Activated CD8-positive, alpha-beta T cell treated with anti-CD3 and anti-CD28 coated beads for 36 hours (primary cell): ENCODE measurements around the gene APLNR. TPM values are rescaled to one million over a fixed set of nuclear protein-coding genes. Genes with fewer than 3 reads are reported as not detected.

Experiments used
- ATAC-seq: fragments of 200-7000 bp; cut with Tn5 transposase; one replicate; pipeline ENCODE4 v1.10.0; 2021; ENCODE audit warnings: mild to moderate bottlenecking, moderate library complexity
- CTCF ChIA-PET: fragments of 350-600 bp; sonication (Branson Sonifier 250); formaldehyde crosslinking; loops from one replicate; lab custom pipeline; 2021; ENCODE audit warnings: antibody characterized with exemption; lab: Charles Lee
- POLR2A ChIA-PET: fragments of 350-600 bp; sonication (Branson Sonifier 250); formaldehyde crosslinking; loops from one replicate; lab custom pipeline; 2021; ENCODE audit warnings: antibody characterized with exemption; lab: Charles Lee
- DNase-seq: peaks from one replicate; pipeline ENCODE4 v3.0.0-alpha.2; 2020
- H3K27ac Mint-ChIP-seq: one replicate; pipeline ENCODE4 v1.8.0; 2021; ENCODE audit warnings: mild to moderate bottlenecking, mixed read lengths
- H3K27me3 Mint-ChIP-seq: one replicate; pipeline ENCODE4 v1.8.0; 2021; ENCODE audit warnings: mixed read lengths
- H3K36me3 Mint-ChIP-seq: one replicate; pipeline ENCODE4 v1.8.0; 2021; ENCODE audit warnings: low read depth, mixed read lengths
- H3K4me1 Mint-ChIP-seq: one replicate; pipeline ENCODE4 v1.8.0; 2021; ENCODE audit warnings: low read depth, mixed read lengths
- H3K4me3 Mint-ChIP-seq: one replicate; pipeline ENCODE4 v1.8.0; 2021; ENCODE audit warnings: mild to moderate bottlenecking, moderate library complexity, mixed read lengths
- H3K9me3 Mint-ChIP-seq: one replicate; pipeline ENCODE4 v1.8.0; 2021; ENCODE audit warnings: mixed read lengths
- intact Hi-C: fragments of 100-400 bp; cut with micrococcal nuclease; formaldehyde crosslinking; loops from one replicate; pipeline ENCODE4 v1.10.0; 2022
- total RNA-seq, 2 experiments: library from RNA; stranded (reverse); gene quantifications; one replicate each; pipeline ENCODE4 v1.2.3, GENCODE V29; 2021
- TF ChIP-seq, protein P1 (sequence below): fragments of 200-600 bp; IDR thresholded peaks from one replicate; pipeline ENCODE4 v1.8.0; 2022; ENCODE audit warnings: antibody characterized with exemption, mild to moderate bottlenecking

APLNR gene
- total RNA-seq, 2 experiments from 2014 or later = not detected

DNA sequence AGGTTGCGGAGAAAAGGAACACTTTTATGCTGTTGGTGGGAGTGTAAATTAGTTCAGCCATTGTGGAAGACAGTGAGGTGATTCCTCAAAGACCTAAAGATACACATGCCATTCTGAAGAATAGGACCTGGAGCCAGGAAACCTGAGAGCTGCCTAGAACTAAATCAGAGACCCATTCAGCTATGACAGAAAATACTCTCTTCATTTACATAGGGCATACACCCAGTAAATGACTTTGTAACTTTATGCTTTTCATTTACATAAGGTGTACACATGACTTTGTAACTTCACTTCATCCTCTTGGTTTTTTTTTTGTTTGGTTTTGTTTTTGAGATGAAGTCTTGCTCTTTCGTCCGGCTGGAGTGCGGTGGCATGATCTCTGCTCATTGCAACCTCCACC lies 25.1 kb upstream of the APLNR start:
- TF ChIP-seq, protein P1, sequence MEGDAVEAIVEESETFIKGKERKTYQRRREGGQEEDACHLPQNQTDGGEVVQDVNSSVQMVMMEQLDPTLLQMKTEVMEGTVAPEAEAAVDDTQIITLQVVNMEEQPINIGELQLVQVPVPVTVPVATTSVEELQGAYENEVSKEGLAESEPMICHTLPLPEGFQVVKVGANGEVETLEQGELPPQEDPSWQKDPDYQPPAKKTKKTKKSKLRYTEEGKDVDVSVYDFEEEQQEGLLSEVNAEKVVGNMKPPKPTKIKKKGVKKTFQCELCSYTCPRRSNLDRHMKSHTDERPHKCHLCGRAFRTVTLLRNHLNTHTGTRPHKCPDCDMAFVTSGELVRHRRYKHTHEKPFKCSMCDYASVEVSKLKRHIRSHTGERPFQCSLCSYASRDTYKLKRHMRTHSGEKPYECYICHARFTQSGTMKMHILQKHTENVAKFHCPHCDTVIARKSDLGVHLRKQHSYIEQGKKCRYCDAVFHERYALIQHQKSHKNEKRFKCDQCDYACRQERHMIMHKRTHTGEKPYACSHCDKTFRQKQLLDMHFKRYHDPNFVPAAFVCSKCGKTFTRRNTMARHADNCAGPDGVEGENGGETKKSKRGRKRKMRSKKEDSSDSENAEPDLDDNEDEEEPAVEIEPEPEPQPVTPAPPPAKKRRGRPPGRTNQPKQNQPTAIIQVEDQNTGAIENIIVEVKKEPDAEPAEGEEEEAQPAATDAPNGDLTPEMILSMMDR = no peak
- Mint-ChIP-seq H3K27me3 (peaks cover 4% of the 10 kb centered on the region), H3K4me1 (no peaks in the 10 kb centered on the region), H3K27ac (no peak overlapping the region), H3K36me3 (no peaks in the 10 kb centered on the region), H3K9me3 (peaks cover 7% of the 10 kb centered on the region), H3K4me3 (no peak overlapping the region)
- ChIA-PET CTCF (interaction anchor here (1.1 to 1.2 kb wide), 2 partner anchors 13 to 15 kb away, joined by 3 to 4 read pairs; no protein-coding TSS in a partner anchor), POLR2A (no interaction called here)
- intact Hi-C loops = no loop called here
- ATAC-seq (no peak), DNase-seq (no peak)

DNA sequence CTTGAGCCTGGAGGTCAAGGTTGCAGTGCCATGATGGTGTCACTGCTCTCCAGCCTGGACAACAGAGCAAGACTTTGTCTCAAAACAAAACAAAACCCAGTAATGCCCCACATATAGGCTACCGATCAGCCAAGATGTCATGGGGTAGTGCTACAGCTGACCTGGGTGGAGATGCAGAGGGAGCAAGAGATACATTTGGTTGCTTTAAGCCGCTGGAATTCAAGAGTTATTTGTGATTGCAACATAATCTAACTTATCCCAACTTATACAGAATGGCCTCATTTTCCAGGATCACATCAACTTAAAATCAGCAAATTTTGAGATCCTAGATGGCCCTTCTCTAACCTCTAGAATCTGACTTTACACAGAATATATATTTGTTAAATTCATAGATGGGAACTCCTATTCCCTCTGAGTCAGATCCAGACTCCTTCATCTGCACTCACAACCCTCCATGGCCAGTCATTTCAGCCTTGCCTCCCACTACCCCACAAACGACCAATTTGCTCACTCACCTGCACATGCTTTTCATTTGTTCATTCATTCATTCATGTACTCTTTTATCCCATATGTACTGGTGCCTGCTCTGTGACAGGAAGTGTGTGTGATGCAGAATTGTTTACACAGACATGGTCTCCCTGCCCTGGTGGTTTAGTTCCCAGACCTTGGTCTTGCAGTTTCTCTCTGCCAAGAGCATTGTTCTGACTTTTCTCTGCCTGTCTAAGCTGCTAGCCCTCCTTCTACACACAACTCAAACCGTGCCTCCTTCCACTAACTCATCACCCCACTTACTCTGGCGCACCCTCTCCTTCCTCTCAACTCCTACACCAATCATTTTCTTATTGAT lies 24.1 kb upstream of the APLNR start:
- ChIA-PET POLR2A (no interaction called here), CTCF (interaction anchor here (1.1 to 2.4 kb wide), 3 partner anchors 12 to 16 kb away, joined by 3 to 12 read pairs (median 4); no protein-coding TSS in a partner anchor)
- H3K27ac Mint-ChIP-seq = no peak overlapping the region
- intact Hi-C loops = no loop called here
- no peaks in the 10 kb centered on the region for H3K4me1 Mint-ChIP-seq
- peaks cover 4% of the 10 kb centered on the region for H3K9me3 Mint-ChIP-seq
- no peak for DNase-seq
- H3K36me3 Mint-ChIP-seq = no peaks in the 10 kb centered on the region
- no peak for ATAC-seq
- peaks cover 4% of the 10 kb centered on the region for H3K27me3 Mint-ChIP-seq
- TF ChIP-seq, protein P1 = no peak
- H3K4me3 Mint-ChIP-seq = no peak overlapping the region

DNA sequence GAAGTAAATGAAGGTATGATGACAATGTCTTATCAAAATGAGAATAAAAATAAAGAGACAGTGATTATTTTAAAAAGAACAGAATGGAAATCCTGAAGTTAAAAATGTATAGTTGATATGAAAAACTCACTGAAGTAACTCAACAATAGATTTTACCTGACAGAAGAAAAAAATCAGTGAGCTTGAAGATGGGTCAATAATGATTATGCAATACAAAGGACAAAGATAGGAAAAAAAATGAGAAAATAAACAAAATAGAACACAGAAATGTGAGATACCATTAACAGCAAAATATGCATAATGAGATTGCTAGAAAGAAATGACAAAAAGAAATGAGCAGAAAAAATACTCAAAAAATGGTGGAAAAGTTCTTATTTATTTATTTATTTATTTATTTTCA lies 19.1 kb upstream of the APLNR start:
- DNase-seq (no peak), ATAC-seq (no peak)
- Mint-ChIP-seq H3K27ac (no peak overlapping the region), H3K4me3 (no peak overlapping the region), H3K36me3 (no peaks in the 10 kb centered on the region), H3K4me1 (no peaks in the 10 kb centered on the region), H3K27me3 (peaks cover 27% of the 10 kb centered on the region), H3K9me3 (peaks cover 3% of the 10 kb centered on the region)
- ChIA-PET POLR2A (no interaction called here), CTCF (interaction anchor here (1.1 kb wide), 1 partner anchor 9 kb away, joined by 3 read pairs; no protein-coding TSS in a partner anchor)
- TF ChIP-seq, protein P1 = no peak
- intact Hi-C loops = no loop called here

DNA sequence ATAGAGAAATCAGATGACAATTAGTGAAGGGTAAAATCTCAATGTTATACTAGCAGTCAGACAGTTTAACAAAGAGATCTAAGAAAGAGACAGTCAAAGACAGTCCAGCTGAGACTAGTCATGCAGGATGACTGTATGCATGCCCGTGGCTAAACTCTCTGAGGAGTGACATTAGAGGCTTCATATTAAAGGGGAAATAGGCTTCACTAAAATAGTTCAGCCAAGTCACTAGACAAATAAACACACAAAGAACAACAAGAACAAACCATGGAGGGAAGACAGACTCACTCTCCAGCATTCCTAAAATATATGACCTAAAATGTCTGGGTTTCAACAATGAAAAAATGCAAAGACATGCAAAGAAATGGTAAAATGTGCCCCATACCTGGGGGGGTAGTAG lies 18.6 kb upstream of the APLNR start:
- no peak overlapping the region for H3K4me3 Mint-ChIP-seq
- intact Hi-C loops = no loop called here
- no peaks in the 10 kb centered on the region for H3K4me1 Mint-ChIP-seq
- TF ChIP-seq, protein P1 = no peak
- H3K27me3 Mint-ChIP-seq = peaks cover 29% of the 10 kb centered on the region
- CTCF ChIA-PET = no interaction called here
- H3K36me3 Mint-ChIP-seq = no peaks in the 10 kb centered on the region
- ATAC-seq (no peak), DNase-seq (no peak)
- H3K9me3 Mint-ChIP-seq = peaks cover 3% of the 10 kb centered on the region
- POLR2A ChIA-PET = no interaction called here
- H3K27ac Mint-ChIP-seq = no peak overlapping the region

DNA sequence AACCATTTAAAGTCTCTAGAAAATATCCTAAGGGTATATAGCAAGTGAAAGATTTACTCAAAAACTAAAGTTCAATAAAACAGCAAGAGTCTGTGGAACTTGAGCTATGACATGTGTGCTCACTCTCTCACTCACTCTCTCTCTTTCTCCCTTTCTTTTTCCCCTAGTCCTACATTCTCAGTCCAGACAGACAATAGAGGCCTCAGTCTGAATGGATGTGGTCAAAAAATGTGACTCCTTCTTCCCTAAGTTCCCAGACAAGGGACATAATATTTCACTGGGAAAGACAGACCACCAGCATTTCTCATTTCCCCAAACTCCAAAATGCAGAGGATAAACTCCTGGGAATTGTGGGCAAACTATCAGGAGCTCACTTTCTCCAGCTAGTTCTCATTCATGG lies 17.6 kb upstream of the APLNR start:
- peaks cover 29% of the 10 kb centered on the region for H3K27me3 Mint-ChIP-seq
- no peak for DNase-seq
- no peaks in the 10 kb centered on the region for H3K4me1 Mint-ChIP-seq
- no peak for ATAC-seq
- POLR2A ChIA-PET = no interaction called here
- H3K4me3 Mint-ChIP-seq = no peak overlapping the region
- intact Hi-C loops = no loop called here
- TF ChIP-seq, protein P1 = no peak
- CTCF ChIA-PET = interaction anchor here (3.2 kb wide), 1 partner anchor 413 kb away, joined by 29 read pairs; no protein-coding TSS in a partner anchor
- no peak overlapping the region for H3K27ac Mint-ChIP-seq
- no peaks in the 10 kb centered on the region for H3K36me3 Mint-ChIP-seq
- H3K9me3 Mint-ChIP-seq = peaks cover 3% of the 10 kb centered on the region
